Heart left ventricle (tissue), 16 donors: ENCODE results near the gene THY1. TPM values are rescaled to one million over a fixed set of nuclear protein-coding genes. Genes with fewer than 3 reads are reported as not detected.
A peak's percentile ranks its signal among the peaks of the same experiment; 100 is the strongest.
"Not testable (repeated sequence)": the region's sequence is repeated elsewhere in the genome, so short reads cannot be mapped to it uniquely, and the experiment has no call there.

Experiments
- ATAC-seq, 4 donors: fragments of 200-7000 bp; cut with Tn5 transposase; one replicate each; pipeline ENCODE4 v1.9.1; 2020 to 2022; ENCODE audit warnings: moderate library complexity in 4 of 4, mild to moderate bottlenecking in 3 of 4, moderate number of reproducible peaks in 1 of 4
- DNase-seq, 5 donors: peaks; one replicate each; pipeline ENCODE4 v3.0.0-alpha.2; 2020
- H3K27ac ChIP-seq, 12 donors: fragments of 200-600 bp; sonication (generic) in 4 of 12; one replicate each; pipeline versions ENCODE4 v1.5.0 to v1.8.0; 2016 to 2022; ENCODE audit warnings: mild to moderate bottlenecking in 2 of 12
- H3K27me3 ChIP-seq, 9 donors: fragments of 200-600 bp; sonication (generic) in 2 of 9; one replicate each; pipeline versions ENCODE4 v1.5.1 to v1.8.0; 2016 to 2022; ENCODE audit warnings: mild to moderate bottlenecking in 3 of 9
- H3K36me3 ChIP-seq, 9 donors: fragments of 200-600 bp; sonication (generic) in 2 of 9; one replicate each; pipeline versions ENCODE4 v1.5.0 to v1.8.0; 2018 to 2022; ENCODE audit warnings: mild to moderate bottlenecking in 2 of 9
- H3K4me1 ChIP-seq, 12 donors: fragments of 200-600 bp; sonication (generic) in 4 of 12; one replicate each; pipeline versions ENCODE4 v1.5.0 to v1.8.0; 2016 to 2022; ENCODE audit warnings: mild to moderate bottlenecking in 3 of 12
- H3K4me3 ChIP-seq, 12 donors: fragments of 200-600 bp; sonication (generic) in 4 of 12; one replicate each; pipeline versions ENCODE4 v1.5.0 to v1.8.0; 2017 to 2022; ENCODE audit warnings: mild to moderate bottlenecking in 9 of 12, moderate library complexity in 4 of 12
- H3K9me3 ChIP-seq, 12 donors: fragments of 200-600 bp; sonication (generic) in 4 of 12; one replicate each; pipeline versions ENCODE4 v1.5.0 to v1.8.0; 2016 to 2022; ENCODE audit warnings: mild to moderate bottlenecking in 1 of 12
- CTCF ChIP-seq, 12 donors: fragments of 200-600 bp; sonication (generic) in 4 of 12; IDR thresholded peaks; one replicate each; pipeline versions ENCODE4 v1.5.0 to v1.8.0; 2018 to 2022; ENCODE audit warnings: antibody characterized with exemption in 12 of 12, mild to moderate bottlenecking in 5 of 12
- POLR2A ChIP-seq, 2 donors: fragments of 450-650 bp; IDR thresholded peaks; one replicate each; pipeline ENCODE4 v1.6.1; 2017; ENCODE audit warnings: antibody characterized with exemption in 2 of 2, mild to moderate bottlenecking in 2 of 2, moderate library complexity in 2 of 2
- WGBS, 4 donors: extraction: QIAGEN DNeasy Blood & Tissue Kit in 2 of 4; methylation state at CpG; one replicate each; pipeline versions ENCODE4 v1.1.5 to v1.1.7; 2013 to 2018; 5-methylcytosine and 5-hydroxymethylcytosine counted together
- intact Hi-C, 10 donors: fragments of 100-400 bp; cut with DNase I; formaldehyde crosslinking; loops; one replicate each; pipeline versions ENCODE4 v1.11.1 to v1.14.2; 2022
- polyA plus RNA-seq, 2 donors: library from polyadenylated mRNA; stranded (reverse); fragments of 200-250 nt; gene quantifications; one replicate each; pipeline ENCODE4 v1.2.3, GENCODE V29; 2013
- total RNA-seq, 9 donors: library from RNA; depleted of rRNA in 2 of 9; stranded (reverse); fragments of >200 nt in 2 of 9; fragmentation: NEBNext Ultra II Directional in 3 of 9; extraction: Animal tissue kit (Norgen Biotek cat#: 25700) in 3 of 9; gene quantifications; one replicate each; pipeline versions ENCODE4 v1.1.0 to v1.2.4, GENCODE V29; 2016 to 2023
- donor health status: ischemic (EF 13 %, LVEDD 7.1; RV severe dilation, severe dysfunction).
- donor health status: healthy with polysubstance abuse.
- donor health status: DM: no; HTN: yes; CAD: no.
- donor health status: DM: no; HTN: no; CAD: no.
- donor health status: ischemic (EF 25% LVEDD 6.9; RV normal size, moderate dysfunction).
- donor health status: ischemic (EF 25% LVEDD 5.7; RV mildly dilated, moderate dysfunction).
- donor health status: healthy.
- donor health status: DM: yes; HTN: yes; CAD: no.
- donor health status: ischemic (EF 35%, LVEDD 5.7; RV mildly dilated, moderate dysfunction).
- donor health status: nonischemic (EF 11% LVEDD 7.7; RV severe dilation, severe dysfunction).
- donor health status: DM: yes; HTN: yes; CAD: no.
- donor health status: PGD.
- donor health status: ischemic (EF 29% LVEDD 5.4; RV normal size, mild dysfunction).
- donor health status: nonischemic (EF 23%, LVEDD 6.1; RV moderate dilation, normal function).

The THY1 gene
- total and polyA plus RNA-seq, 11 donors, result 0.80 to 57.8 (median 5.8) TPM; not detected in 1

GRCh38 chr11:119461229-119461963, 38.4 kb upstream of the THY1 start:
- H3K9me3 ChIP-seq, result peaks cover 0 to 18% (median 0%) of the 10 kb centered on the region in 12 donors
- peak overlapping the region in 4 of 12 donors; percentile 10 to 62 (median 50) for H3K27ac ChIP-seq
- intact Hi-C loops, result no loop called here
- H3K4me3 ChIP-seq, result no peak overlapping the region
- ATAC-seq (no peak), DNase-seq (no peak)
- WGBS, 4 donors, result 54 to 72% (median 63%) methylated on average over 4 of the region's 4 CpGs
- H3K36me3 ChIP-seq, result no peaks in the 10 kb centered on the region
- no peaks in the 10 kb centered on the region for H3K27me3 ChIP-seq
- TF ChIP-seq POLR2A (IDR thresholded peaks at IDR 0.05), result no peak
- no peak for TF ChIP-seq CTCF (IDR thresholded peaks at IDR 0.05)
- peaks cover 0 to 6% (median 0%) of the 10 kb centered on the region in 12 donors for H3K4me1 ChIP-seq

- TF ChIP-seq CTCF (IDR thresholded peaks at IDR 0.05), result no peak
- no peak for TF ChIP-seq POLR2A (IDR thresholded peaks at IDR 0.05)
- no peak overlapping the region for H3K4me3 ChIP-seq
- ATAC-seq (peak in 2 of 4 donors; percentile 29 to 50), DNase-seq (no peak)
- H3K36me3 ChIP-seq, result no peaks in the 10 kb centered on the region
- H3K4me1 ChIP-seq, result peaks cover 0 to 6% (median 0%) of the 10 kb centered on the region in 12 donors
- no peaks in the 10 kb centered on the region for H3K27me3 ChIP-seq
- peaks cover 0 to 10% (median 0%) of the 10 kb centered on the region in 12 donors for H3K9me3 ChIP-seq
- H3K27ac ChIP-seq, result peak overlapping the region in 3 of 12 donors; percentile 41 to 62 (median 60)
- 47 to 61% (median 57%) methylated on average over 4 of the region's 4 CpGs for WGBS, 4 donors
- intact Hi-C loops, result no loop called here
These were observed 37.6 kb upstream of the THY1 start for GRCh38 chr11:119460582-119460981.

GRCh38 chr11:119460097-119460496, 37.1 kb upstream of the THY1 start:
- peaks cover 0 to 6% (median 0%) of the 10 kb centered on the region in 12 donors for H3K4me1 ChIP-seq
- H3K4me3 ChIP-seq, result no peak overlapping the region
- TF ChIP-seq CTCF (IDR thresholded peaks at IDR 0.05) (no peak), POLR2A (IDR thresholded peaks at IDR 0.05) (no peak)
- no peaks in the 10 kb centered on the region for H3K27me3 ChIP-seq
- H3K27ac ChIP-seq, result peak overlapping the region in 2 of 12 donors; percentile 20 to 62
- DNase-seq (no peak), ATAC-seq (no peak)
- intact Hi-C loops, result no loop called here
- H3K36me3 ChIP-seq, result no peaks in the 10 kb centered on the region
- peaks cover 0 to 5% (median 0%) of the 10 kb centered on the region in 12 donors for H3K9me3 ChIP-seq
- WGBS, 4 donors, result 76 to 84% (median 81%) methylated on average over 11 of the region's 11 CpGs

GRCh38 chr11:119459293-119459976, 36.5 kb upstream of the THY1 start:
- H3K27me3 ChIP-seq, result no peaks in the 10 kb centered on the region
- H3K4me3 ChIP-seq, result no peak overlapping the region
- H3K27ac ChIP-seq, result peak overlapping the region in 2 of 12 donors; percentile 20 to 62
- H3K9me3 ChIP-seq, result no peaks in the 10 kb centered on the region
- H3K4me1 ChIP-seq, result peaks cover 0 to 6% (median 0%) of the 10 kb centered on the region in 12 donors
- TF ChIP-seq POLR2A (IDR thresholded peaks at IDR 0.05) (no peak), CTCF (IDR thresholded peaks at IDR 0.05) (no peak)
- intact Hi-C loops, result no loop called here
- H3K36me3 ChIP-seq, result no peaks in the 10 kb centered on the region
- DNase-seq, result no peak
- 88 to 94% (median 93%) methylated on average over 8 of the region's 8 CpGs for WGBS, 4 donors
- ATAC-seq, result no peak

GRCh38 chr11:119455708-119456107, 32.7 kb upstream of the THY1 start:
- ATAC-seq, H3K27ac ChIP-seq, H3K36me3 ChIP-seq, H3K4me1 ChIP-seq, H3K4me3 ChIP-seq, H3K27me3 ChIP-seq, H3K9me3 ChIP-seq, DNase-seq, intact Hi-C loops: not testable (repeated sequence)
- WGBS, 4 donors, result 76 to 94% (median 82%) methylated on average over 6 of the region's 6 CpGs

GRCh38 chr11:119455241-119455640, 32.3 kb upstream of the THY1 start:
- H3K27me3 ChIP-seq, intact Hi-C loops, ATAC-seq, H3K4me1 ChIP-seq, H3K27ac ChIP-seq, DNase-seq, H3K4me3 ChIP-seq, H3K36me3 ChIP-seq, H3K9me3 ChIP-seq: not testable (repeated sequence)
- WGBS, 4 donors, result 63 to 80% (median 73%) methylated on average over 4 of the region's 4 CpGs
